OCI-M2 (cell line): ENCODE results near the gene MGMT.

Experiments
- DNase-seq: peaks from one replicate; lab custom pipeline; 2025; ENCODE audit not compliant: unreplicated experiment; lab: John Stamatoyannopoulos, UW

MGMT gene

DNA sequence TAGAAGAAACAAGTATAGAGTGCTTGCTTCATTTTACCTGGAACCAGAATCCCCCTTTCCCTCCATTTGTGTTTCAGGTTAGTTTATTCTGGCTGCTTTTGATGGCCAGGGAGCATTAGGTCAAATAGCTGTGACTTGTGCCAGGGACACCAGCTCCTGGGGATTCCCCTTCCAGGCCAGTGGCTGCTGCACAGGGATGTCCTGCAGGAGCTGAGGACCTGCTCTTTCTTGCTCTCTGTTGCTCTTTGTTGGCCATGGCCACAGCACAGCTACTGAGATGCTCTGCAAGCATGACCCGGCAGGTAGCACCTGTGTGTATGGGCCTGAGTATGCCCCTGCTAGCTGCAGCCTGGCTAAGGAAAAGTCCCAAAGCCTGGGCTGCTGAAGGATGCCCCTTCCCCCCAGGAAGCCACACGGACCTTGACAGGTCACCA is 288.1 kb downstream of the MGMT start:
- no peak for DNase-seq

DNA sequence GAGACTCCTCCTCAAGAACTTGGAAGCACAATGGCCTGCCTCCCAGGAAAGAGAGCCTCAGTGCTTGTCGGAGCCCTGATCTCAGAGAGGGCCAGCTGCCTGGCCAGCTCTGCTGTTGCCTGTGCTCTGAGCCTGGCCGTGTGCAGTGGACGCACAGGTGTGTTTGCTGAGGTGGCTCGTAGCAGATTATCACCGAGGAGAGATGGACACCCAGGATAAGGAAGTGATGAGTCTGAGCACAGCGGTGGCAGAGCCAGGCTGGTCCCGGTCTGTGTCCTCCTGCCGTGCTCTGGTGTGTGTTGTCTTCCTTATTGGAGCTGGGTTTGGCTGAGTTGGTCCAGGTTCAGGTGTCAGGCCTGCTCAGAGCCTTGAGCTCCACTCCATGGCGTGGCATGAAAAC is 288.6 kb downstream of the MGMT start:
- DNase-seq, result no peak

DNA sequence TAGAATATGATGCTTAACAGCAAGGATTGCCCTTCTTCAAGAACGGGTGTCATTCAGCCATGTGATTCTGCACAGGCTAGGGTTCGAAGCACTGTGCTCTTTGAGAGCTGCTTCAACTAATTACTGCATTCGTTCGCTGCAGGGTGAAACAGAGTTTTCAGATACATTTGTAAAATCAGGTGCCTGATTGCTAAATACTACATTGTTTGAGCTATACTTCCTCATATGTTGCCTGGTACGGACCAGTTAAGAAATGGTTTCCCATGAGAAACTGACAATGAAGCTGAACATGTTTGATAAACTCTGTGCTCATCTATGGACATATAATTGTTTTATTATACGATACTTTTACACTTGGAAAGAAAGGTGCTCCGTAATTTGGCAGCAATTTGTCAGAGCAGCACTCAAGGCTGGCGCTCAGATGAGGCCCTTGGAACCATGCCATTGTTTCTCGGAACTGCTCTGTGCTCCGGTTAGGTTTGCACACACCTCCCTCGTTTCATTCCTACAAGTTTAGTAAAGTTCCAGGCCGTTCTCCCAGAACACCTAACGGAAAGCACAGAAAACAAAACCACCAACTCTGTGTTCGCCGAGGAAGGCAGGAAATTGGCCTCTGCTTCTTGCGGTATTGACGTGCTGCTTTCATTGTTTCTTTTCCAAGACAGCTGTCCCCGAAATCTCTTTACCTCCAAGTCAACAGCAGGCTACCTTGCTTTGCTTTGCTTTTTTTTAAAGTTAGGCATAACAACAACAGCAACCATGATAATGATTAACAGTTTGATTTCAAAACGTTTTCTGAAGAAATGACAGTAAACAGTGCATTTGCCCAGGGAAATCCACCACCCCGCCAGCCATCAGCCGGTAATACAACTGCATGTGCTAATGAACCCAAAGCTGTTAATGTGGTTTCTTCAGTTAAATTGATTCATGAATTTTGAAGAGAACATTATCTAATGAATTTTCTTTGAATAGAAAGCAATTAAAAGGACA is 290.2 kb downstream of the MGMT start:
- no peak for DNase-seq

DNA sequence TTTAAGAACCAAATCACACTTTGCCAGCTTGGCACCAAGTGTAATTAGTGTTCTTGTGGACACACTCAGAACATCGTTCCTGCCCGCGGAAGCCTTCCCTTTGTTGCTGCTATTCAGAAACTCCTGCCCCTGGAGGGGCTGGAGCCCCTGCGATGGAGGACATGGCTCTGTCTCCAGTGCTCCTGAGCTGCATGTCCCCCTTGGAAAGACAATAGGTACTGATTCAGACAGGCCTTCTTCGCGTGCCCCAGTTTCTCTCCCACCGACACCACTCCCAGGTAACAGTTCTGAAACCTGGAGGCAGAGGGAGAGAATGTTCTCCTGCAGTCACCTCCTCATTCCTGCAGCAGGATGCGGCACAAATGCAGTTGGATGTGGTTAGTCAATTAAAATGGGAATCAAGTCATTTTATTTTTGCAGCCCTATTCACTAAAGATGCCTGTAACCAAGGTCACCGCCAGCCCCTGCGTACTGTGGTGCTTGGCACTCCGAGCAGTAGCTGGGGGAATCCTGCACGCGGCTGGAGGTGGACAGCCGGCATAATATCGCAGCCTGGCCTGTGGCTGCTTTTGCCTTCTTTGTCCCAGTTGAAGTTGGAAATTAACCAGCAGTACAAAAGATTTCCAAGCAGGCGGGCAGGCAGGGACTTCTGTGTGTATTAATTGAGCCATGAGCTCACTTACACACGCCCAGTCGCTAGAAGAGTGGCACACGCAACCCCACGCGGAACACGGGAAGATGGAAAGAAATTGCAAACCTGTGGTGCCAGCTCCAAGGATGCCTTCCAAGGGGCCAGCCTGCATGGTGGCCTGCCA is 291.4 kb downstream of the MGMT start:
- DNase-seq, result no peak

DNA sequence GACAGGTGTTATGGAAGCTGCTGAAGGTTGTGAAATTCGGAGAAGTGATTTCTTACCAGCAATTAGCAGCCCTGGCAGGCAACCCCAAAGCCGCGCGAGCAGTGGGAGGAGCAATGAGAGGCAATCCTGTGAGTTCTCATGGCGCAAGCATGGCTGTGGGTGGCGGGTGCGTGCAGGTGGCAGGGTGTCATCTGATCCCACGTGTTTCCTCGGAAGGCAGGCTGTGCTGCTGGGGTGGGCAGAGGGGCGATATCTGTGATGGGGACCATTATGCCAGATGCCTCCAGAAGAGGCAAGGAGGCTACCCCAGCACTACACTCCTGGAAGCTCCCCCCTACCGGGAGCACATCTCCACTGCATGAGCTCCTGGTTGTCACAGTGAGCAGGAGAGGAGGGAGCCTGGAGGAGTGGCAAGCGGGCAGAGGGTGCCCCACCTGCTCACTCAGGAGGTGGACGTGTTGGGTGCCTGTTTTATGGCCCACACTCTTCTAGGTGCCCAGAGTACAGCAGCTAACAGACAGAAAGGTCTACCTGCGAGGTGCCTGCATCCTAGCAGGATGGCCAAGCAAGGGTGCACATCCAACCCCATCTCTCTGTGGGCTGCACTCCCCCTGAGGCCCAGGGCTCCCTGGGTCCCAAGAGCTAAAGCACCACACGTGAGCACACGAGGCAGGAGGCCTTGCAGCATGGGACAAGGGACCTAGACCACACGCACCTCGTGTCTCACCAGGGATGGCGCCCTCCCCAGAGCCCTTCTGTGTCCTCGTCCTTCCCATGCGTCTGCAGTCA is 292.4 kb downstream of the MGMT start:
- no peak for DNase-seq

DNA sequence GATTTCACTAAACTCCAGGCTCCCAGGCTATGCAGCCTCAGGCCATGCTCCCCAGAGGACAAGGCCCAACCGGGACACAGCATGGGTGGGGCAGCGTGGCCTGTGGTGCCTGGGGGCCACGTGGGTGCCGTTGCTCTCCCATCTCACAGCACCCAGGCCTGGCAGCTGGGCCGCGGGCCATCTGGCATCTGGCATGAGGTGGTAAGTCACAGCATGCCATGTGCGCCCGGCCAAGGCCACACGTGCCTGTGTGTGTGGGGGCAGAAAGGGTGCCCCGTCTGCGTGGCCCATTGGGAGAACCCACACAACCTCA is 292.9 kb downstream of the MGMT start:
- DNase-seq, result no peak

DNA sequence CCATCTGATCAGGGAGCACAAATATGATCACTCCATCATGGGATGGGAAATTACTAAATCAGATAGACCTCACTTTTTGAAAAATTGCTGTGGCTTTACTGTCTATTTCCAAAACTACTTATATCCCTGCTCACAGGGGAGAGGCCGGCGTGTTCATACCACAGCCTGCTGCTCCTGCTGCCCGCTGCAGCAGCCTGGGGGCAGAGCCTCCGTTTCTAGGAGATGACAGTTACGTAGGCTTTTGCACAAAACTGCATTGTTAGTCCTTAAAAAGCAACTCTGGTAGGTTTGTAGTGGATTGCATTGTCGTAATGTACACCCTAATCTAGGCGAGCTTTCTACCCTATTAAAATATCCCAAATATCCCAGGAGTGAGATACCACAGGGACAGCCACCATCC is 293.4 kb downstream of the MGMT start:
- no peak for DNase-seq

DNA sequence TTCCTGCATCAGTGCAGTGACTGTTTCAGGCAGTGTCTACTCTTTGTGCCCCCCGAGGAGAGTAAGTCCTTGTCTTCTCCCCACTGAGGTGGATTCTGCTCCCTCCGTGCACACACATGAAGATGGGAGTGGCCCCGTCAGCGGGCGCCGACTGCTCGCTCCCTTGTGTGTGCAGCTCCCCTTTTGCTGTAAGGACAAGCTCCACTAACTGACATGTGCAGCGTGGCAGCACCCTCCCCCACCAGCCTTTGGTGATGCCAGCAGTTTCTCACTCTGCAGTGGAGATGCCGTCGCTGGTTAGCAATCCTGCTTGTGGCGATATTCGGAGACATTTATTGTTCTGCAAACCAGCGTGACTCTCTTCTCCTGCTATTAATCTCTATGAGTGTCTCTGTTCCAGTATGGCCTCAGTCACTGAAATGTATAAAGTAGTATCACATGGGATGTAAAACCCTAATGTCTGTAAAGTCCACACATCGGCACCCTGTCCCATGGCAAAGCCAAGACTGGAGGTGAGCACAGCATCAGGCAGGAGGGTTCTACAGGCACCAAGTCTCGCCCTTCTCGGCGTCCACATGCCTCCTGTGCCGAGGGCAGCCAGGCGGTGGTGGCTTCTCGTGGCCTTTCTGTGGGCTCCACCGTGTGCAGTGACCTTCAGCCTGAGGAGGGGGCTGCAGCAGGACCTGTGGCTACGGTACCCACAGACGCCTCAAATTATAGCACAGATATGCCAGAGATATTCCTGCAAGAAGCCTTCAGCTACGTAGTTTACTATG is 294.3 kb downstream of the MGMT start:
- DNase-seq, result no peak

DNA sequence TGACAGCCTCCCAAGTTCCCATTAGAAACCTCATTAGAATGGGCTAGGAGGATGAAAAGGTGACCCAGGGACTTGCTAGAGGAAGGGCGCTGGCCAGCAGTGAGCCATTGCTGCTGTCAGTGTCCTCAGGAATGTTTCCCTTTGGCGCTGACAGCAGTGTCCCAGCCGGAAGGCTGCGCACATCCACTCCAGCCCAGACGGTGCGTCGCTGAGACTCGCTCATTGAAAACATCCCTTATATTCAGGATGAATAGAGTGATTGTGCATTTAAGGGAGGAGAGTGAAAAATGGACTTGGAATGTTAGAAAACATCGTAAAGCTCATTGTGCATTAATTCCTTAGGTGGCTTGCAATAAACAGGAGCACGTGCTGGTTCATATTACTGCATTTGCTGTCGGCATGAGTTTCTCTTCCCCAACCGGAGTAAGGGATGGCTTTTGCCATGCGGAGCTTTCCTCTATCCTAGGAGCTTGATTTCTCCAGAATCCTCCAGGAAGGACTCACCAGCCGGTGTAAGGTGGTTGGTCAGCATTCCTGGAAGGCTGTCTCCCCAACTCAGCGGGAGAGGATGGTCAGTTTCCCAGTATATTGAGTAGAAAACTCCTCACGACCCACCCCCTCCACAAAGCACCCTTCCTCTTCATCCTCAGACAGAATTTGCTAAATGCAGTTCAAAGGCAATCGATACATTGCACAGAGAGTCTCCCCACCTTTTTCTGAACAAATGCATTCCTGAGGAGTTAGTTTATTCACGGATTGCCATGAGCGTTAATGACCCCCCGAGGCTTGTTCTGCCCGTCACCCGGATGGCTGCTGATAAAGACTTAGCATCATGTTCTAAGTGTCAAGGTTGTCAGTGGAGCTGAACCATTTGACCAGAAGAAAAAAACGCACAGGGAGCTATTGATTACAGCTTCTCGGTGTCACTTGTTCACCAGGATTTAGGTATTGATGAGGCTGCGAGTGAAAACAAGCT is 295.2 kb downstream of the MGMT start:
- no peak for DNase-seq

DNA sequence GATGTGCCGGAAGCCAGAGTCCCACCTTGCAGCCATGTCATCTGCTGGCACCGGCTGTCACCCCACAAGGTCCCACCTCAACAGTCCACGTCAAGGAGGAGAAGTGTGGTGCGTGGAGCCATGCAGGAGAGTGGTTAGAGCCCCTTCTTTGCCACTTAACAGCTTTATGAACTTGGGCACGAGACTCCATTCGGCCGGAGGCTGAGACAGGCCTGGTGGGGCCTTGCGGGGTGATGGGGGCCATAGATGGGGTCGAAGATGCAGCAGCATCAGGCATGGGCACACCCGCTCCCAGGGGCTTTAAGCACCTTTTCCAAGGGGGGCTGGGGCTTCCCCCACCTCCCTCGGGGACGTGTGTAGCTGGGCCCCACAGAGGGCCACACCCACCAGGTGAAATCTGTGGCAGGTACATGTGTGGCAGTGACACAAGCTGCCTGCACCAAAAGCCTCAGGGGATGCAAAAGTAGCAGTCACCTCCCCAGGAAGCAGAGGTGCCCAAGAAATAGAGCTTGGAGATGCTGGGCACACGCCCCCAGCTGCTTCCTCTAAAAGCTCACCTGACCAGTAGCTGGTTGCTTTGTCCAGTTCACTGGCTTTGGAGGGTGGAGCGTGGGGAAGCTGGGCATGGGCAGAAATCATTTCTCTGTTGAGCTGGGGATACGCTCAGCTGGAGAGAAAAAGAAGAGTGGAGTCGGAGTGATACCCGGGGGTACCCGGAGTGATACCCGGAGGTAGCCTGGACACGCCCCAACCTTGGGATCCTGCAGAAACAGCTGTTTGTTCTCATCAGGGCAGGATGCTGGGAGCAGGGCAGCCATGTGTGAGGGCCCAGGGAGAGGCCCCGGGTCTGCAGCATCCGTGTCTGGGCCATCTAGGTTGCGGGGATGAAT is 297.2 kb downstream of the MGMT start:
- no peak for DNase-seq

DNA sequence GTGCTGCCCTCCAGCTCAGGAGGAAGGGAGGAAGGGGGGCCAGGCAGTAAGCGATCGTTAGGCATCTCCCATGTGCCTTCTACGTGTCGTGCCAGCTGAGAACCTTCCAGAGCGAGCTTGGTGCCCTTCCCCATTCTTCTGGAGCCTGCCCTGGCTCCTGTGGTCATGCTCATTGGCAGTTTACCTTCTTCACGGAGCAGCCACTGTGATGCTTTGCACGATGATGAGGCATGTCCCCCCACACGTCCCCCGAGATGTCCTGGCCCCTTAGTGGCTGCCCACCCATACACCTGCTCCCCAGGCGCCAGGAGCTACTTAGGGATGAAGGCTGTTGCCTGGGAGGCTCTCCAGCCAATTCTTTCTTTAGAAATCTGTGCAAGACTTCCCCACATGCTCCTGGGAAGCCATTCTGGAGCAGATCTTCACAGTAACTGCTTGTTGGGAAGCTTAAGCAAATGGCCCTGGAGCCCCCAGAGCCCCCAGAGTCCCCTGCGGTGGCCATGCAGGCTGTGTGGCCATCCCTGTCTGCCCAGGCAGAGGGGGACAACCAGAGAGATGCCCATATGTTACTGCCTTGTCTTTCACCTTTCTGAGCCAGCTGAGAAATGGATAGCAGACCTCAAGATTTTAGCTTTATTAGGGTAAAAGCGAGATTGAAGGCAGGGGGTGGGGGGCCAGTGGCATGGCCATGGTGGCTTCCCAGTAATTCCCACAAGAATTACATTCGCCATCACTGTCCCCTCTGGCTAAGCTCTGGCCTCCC is 298.0 kb downstream of the MGMT start:
- no peak for DNase-seq

DNA sequence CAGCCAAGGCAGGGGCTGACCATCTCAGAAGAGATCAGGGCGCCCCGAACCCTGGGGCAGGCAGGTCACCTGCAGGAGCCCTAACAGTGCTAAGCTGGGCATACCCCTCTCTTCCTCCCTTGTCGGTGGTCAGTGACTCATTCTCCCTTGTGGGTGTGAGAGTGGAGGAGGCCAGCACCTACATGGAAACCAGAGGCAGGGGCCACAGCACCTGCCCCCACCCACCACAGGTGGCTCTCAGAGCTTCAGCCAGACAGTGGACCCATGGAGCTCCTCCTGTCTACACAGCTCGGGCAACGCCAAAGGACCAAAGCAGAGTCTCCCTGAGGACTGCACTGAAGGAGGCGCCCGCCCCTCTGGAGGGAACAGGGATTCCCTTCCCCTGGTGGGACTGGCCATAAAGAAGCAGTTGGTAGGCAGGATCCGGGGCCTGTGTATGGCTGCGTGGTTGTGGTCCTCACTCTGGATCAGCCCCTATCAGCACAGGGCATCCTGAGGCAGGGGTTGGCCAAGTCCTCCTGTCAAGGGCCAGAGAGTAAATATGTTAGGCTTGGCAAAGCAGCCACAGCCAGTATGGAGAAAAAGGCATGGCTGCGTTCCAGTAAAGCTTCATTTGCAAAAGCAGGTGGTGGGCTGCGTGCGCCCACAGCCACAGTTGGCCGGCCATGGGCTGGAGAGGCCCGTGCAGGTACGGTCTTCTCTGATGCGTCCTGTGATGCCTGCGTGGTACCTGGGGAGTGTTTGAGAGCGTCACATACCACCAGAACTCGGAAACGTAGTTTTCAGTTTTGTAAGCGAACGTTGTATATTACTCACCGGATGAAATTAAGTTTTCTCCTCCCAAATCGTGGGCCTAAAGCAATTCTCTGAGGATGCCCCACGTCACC is 298.9 kb downstream of the MGMT start:
- DNase-seq, result no peak

DNA sequence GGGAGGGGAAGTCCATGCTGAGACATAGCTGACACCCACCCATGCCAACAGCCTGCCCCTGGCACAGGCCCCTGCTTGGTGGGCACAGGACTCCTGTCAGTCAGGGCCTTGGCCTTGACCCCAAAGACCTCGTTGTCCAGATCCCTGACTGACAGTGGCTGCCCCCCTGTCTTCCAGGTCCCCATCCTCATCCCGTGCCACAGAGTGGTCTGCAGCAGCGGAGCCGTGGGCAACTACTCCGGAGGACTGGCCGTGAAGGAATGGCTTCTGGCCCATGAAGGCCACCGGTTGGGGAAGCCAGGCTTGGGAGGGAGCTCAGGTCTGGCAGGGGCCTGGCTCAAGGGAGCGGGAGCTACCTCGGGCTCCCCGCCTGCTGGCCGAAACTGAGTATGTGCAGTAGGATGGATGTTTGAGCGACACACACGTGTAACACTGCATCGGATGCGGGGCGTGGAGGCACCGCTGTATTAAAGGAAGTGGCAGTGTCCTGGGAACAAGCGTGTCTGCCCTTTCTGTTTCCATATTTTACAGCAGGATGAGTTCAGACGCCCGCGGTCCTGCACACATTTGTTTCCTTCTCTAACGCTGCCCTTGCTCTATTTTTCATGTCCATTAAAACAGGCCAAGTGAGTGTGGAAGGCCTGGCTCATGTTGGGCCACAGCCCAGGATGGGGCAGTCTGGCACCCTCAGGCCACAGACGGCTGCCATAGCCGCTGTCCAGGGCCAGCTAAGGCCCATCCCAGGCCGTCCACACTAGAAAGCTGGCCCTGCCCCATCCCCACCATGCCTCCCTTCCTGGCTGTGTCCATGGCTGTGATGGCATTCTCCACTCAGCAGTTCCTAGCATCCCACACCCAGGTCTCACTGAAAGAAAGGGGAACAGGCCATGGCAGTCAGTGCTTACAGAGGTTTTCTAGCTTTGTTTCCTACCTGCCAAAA is 299.8 kb downstream of the MGMT start:
- no peak for DNase-seq

DNA sequence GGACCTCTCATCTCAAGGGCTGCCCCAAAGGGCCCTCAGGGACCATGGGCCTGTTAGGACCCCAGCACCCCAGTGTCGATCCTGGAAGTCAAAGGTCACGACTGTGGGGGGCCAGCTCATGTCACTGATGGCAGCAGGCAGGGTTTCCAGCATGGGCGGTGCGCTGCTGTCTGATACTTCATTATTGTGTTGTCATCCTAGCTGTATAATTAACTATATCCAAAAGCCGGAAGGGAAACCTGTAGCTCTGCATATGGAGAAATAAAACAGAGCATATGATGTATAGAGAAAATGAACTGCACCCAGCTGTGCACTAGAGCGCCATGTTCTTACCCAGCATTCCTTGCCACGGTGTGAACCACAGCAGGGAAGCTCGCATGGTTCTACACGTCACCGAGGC is 300.7 kb downstream of the MGMT start:
- DNase-seq, result no peak

DNA sequence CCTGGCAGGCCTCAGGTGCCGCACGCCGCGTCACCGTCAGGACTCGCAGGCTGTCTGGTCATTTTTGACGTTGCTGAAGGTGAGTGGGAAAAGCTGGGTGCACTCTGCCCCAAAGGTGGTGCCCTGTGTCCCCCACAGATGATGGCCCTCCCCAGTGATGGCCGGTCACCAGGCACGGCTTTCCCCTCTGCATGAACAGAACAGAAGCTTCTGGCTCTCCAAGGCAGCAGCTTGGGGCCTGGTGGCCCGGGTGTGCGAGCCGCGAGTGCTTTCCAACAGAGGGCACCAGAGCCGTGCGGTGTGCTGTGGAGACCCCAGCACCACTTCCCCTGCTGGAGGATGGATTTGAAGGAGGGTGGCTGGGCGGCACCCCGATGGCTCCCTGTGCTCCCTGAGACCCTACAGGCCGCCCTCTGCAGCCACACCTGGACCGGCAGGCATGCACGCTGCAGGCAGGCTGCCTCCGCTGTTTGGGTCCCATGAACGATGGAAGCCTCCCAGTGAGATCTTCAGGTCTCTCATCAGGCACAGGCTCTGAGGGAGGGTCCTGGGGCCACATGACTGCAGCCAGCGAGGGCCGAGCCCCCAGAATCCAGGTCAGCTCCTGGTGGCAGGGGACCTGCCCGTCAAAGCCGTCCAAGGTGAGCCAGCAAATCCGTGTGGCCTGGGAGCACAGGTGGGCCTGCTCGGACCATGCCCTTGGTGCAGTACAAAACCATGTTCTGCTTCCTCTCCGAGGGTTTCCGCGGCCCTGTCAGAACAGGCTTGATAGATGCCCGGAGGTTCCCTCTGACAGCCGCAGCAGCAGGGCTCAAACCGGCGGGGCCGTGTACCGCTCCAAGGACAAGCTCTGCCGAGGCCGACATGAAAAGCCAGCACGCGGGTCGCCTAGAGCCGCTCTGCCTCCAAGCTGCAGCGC is 301.7 kb downstream of the MGMT start:
- DNase-seq, result no peak
